H1 (cell line): ENCODE data around the gene RNU7-1.

ENCODE experiments used
- CTCF ChIP-seq, 3 experiments: IDR thresholded peaks; 1 replicate in 2 of 3; 2 replicates in 1 of 3; pipeline versions ENCODE4 v1.5.1 to v1.6.1; 2011; ENCODE audit warnings: low read length in 3 of 3, mild to moderate bottlenecking in 3 of 3, inconsistent platforms in 2 of 3, low read depth in 1 of 3, moderate library complexity in 1 of 3; ENCODE audit not compliant: insufficient read depth in 1 of 3; ENCODE audit errors: control extremely low read depth in 1 of 3
- EZH2 ChIP-seq: fragments of 200-600 bp; sonication (generic); IDR thresholded peaks from 2 replicates; pipeline ENCODE4 v1.7.1; 2012; ENCODE audit warnings: low read depth, mild to moderate bottlenecking, moderate library complexity, low read length, inconsistent platforms; ENCODE audit not compliant: severe bottlenecking
- JUND ChIP-seq: IDR thresholded peaks from 2 replicates; pipeline ENCODE4 v1.6.1; 2011; ENCODE audit warnings: mild to moderate bottlenecking, improper control_type of control experiment, low read length
- MAX ChIP-seq: IDR thresholded peaks from 2 replicates; pipeline ENCODE4 v1.6.1; 2012; ENCODE audit warnings: inconsistent platforms
- POLR2A ChIP-seq, 2 experiments: IDR thresholded peaks; 1 replicate in 1 of 2; 2 replicates in 1 of 2; pipeline ENCODE4 v1.6.1; 2011; ENCODE audit warnings: low read depth in 2 of 2, low read length in 2 of 2, mild to moderate bottlenecking in 2 of 2; ENCODE audit errors: control extremely low read depth in 1 of 2
- POLR2AphosphoS5 ChIP-seq: IDR thresholded peaks from 2 replicates; pipeline ENCODE4 v1.6.1; 2011; ENCODE audit warnings: low read depth, low read length
- RAD21 ChIP-seq, 2 experiments: IDR thresholded peaks in 1 of 2; conservative IDR thresholded peaks in 1 of 2; 2 replicates each; pipeline ENCODE4 v1.6.1; 2011; ENCODE audit warnings: low read depth in 2 of 2, low read length in 2 of 2, improper control_type of control experiment in 1 of 2, inconsistent platforms in 1 of 2, mild to moderate bottlenecking in 1 of 2, moderate library complexity in 1 of 2
- RFX5 ChIP-seq: IDR thresholded peaks from 2 replicates; pipeline ENCODE4 v1.6.1; 2011; ENCODE audit warnings: low read depth, low read length, improper control_type of control experiment, borderline replicate concordance
- RNF2 ChIP-seq: fragments of 200-900, 300-1000 bp; sonication (generic); IDR thresholded peaks from 2 replicates; pipeline ENCODE4 v1.7.1; 2016; ENCODE audit warnings: borderline replicate concordance, low read depth, mild to moderate bottlenecking, antibody characterized with exemption, low read length; ENCODE audit not compliant: poor library complexity, severe bottlenecking; ENCODE audit errors: missing control alignments
- SP1 ChIP-seq: IDR thresholded peaks from 2 replicates; pipeline ENCODE4 v1.6.1; 2011; ENCODE audit warnings: low read depth, low read length

GRCh38 chr12:6927379-6928021 is 16.1 kb upstream of the RNU7-1 start, which contains the start of gene ATN1:
- TF ChIP-seq POLR2AphosphoS5 (peak; percentile 62), RNF2 (no peak), JUND (no peak), CTCF (IDR thresholded peaks at IDR 0.05; ENCODE audit: control extremely low read depth in 1 of 3, insufficient read depth in 1 of 3, low read depth in 1 of 3, low read length in 3 of 3) (no peak), SP1 (0 out of 2 replicates have a peak, but pooled peaks have one; percentile 39), MAX (peak; percentile 75), RAD21 (IDR thresholded peaks at IDR 0.05 in 1 of 2, conservative IDR thresholded peaks at IDR 0.05 in 1 of 2; ENCODE audit: low read depth in 2 of 2, low read length in 2 of 2) (peak in 1 of 2 experiments; percentile 8; a peak in 1 of 4 replicates), EZH2 (no peak), POLR2A (IDR thresholded peaks at IDR 0.05; ENCODE audit: control extremely low read depth in 1 of 2, low read depth in 2 of 2, low read length in 2 of 2) (no peak), RFX5 (no peak)
